BE2C (cell line): ENCODE results near the gene USP51.
"Not testable (repeated sequence)": the region's sequence is repeated elsewhere in the genome, so short reads cannot be mapped to it uniquely, and the experiment has no call there.

Experiments
- DNase-seq: peaks from one replicate; pipeline ENCODE4 v3.0.0-alpha.2; 2020
- H3K27me3 ChIP-seq: fragments of 250-450 bp; sonication (Bioruptor Pico); 2 replicates; pipeline ENCODE4 v1.5.1; 2020; ENCODE audit warnings: mild to moderate bottlenecking
- H3K36me3 ChIP-seq: fragments of 250-450 bp; sonication (Bioruptor Pico); 2 replicates; pipeline ENCODE4 v1.5.1; 2020; ENCODE audit warnings: mild to moderate bottlenecking
- H3K4me1 ChIP-seq: fragments of 250-450 bp; sonication (Bioruptor Pico); 2 replicates; pipeline ENCODE4 v1.5.1; 2020
- H3K4me3 ChIP-seq: 2 replicates; pipeline ENCODE4 v1.5.1; 2011; ENCODE audit warnings: low read depth, low read length
- H3K9me3 ChIP-seq: fragments of 250-450 bp; sonication (Bioruptor Pico); 2 replicates; pipeline ENCODE4 v1.5.1; 2020
- CTCF ChIP-seq: IDR thresholded peaks from 2 replicates; pipeline ENCODE4 v1.5.1; 2012; ENCODE audit warnings: mild to moderate bottlenecking, low read depth, low read length

Gene USP51

GRCh38 chrX:55452833-55453124 is 36.9 kb downstream of the USP51 start:
- H3K4me1 ChIP-seq = no peaks in the 10 kb centered on the region
- H3K36me3 ChIP-seq = no peaks in the 10 kb centered on the region
- H3K4me3 ChIP-seq = peak overlapping the region; percentile 83
- DNase-seq = no peak
- TF ChIP-seq CTCF = no peak
- H3K9me3 ChIP-seq = no peaks in the 10 kb centered on the region
- H3K27me3 ChIP-seq = no peaks in the 10 kb centered on the region

GRCh38 chrX:55451990-55452832 is 37.4 kb downstream of the USP51 start, which contains the start of gene MAGEH1:
MAGEH1 (plus strand) TSS chrX:55452127; CDS start chrX:55452375, 248 bp downstream.
- Histone ChIP-seq H3K9me3 (no peaks in the 10 kb centered on the region), H3K4me3 (peak within 1 kb of the TSS; percentile 83), H3K27me3 (no peaks in the 10 kb centered on the region), H3K36me3 (no peaks in the 10 kb centered on the region), H3K4me1 (no peaks in the 10 kb centered on the region)
- TF ChIP-seq CTCF = no peak
- peak; percentile 80 for DNase-seq

- no peak for DNase-seq
- H3K36me3 ChIP-seq = no peaks in the 10 kb centered on the region
- no peaks in the 10 kb centered on the region for H3K9me3 ChIP-seq
- peak overlapping the region; percentile 83 for H3K4me3 ChIP-seq
- no peak for TF ChIP-seq CTCF
- H3K4me1 ChIP-seq = no peaks in the 10 kb centered on the region
- no peaks in the 10 kb centered on the region for H3K27me3 ChIP-seq
These were observed 38.0 kb downstream of the USP51 start for GRCh38 chrX:55451626-55451989.

- DNase-seq = no peak
- Histone ChIP-seq H3K4me1 (no peaks in the 10 kb centered on the region), H3K9me3 (no peaks in the 10 kb centered on the region), H3K4me3 (no peak overlapping the region; the same call in 1 of the 2 replicates), H3K36me3 (no peaks in the 10 kb centered on the region), H3K27me3 (no peaks in the 10 kb centered on the region)
- no peak for TF ChIP-seq CTCF
These were observed 38.5 kb downstream of the USP51 start for GRCh38 chrX:55451141-55451540.

GRCh38 chrX:55450259-55450658 is 39.4 kb downstream of the USP51 start:
- Histone ChIP-seq H3K27me3 (no peaks in the 10 kb centered on the region), H3K9me3 (no peaks in the 10 kb centered on the region), H3K4me1 (no peaks in the 10 kb centered on the region), H3K4me3 (no peak overlapping the region), H3K36me3 (no peaks in the 10 kb centered on the region)
- DNase-seq = no peak
- TF ChIP-seq CTCF = peak; percentile 20; the same call in 1 of the 2 replicates

- not testable (repeated sequence) for DNase-seq, H3K27me3 ChIP-seq, H3K9me3 ChIP-seq
These were observed 46.2 kb downstream of the USP51 start for GRCh38 chrX:55443468-55443867.

More at GRCh38 chrX:55443468-55443867, 46.2 kb downstream of the USP51 start:
- not testable (repeated sequence) for H3K36me3 ChIP-seq, H3K4me1 ChIP-seq, H3K4me3 ChIP-seq
